Psoas muscle (tissue), 8 donors: ENCODE results near the gene COL4A1. TPM values are rescaled to one million over a fixed set of nuclear protein-coding genes. Genes with fewer than 3 reads are reported as not detected.
A peak's percentile ranks its signal among the peaks of the same experiment; 100 is the strongest.

Source experiments
- ATAC-seq, 4 donors: fragments of 200-7000 bp; cut with Tn5 transposase; one replicate each; pipeline ENCODE4 v1.9.1; 2020; ENCODE audit warnings: moderate library complexity in 3 of 4, mild to moderate bottlenecking in 2 of 4
- DNase-seq, 2 donors: peaks; one replicate each; pipeline ENCODE4 v3.0.0-alpha.2; 2020
- H3K27ac ChIP-seq: fragments of 200-600 bp; one replicate; pipeline ENCODE4 v1.8.0; 2022
- H3K27me3 ChIP-seq, 3 donors: fragments of 200-600 bp in 1 of 3; one replicate each; pipeline versions ENCODE4 v1.6.1 to v1.8.0; 2013 to 2022; ENCODE audit warnings: low read length in 2 of 3, mild to moderate bottlenecking in 2 of 3, moderate library complexity in 1 of 3; ENCODE audit not compliant: insufficient read depth in 3 of 3
- H3K36me3 ChIP-seq, 2 donors: fragments of 200-600 bp in 1 of 2; one replicate each; pipeline versions ENCODE4 v1.6.1 to v1.8.0; 2013 to 2022; ENCODE audit warnings: low read depth in 1 of 2, mild to moderate bottlenecking in 1 of 2, moderate library complexity in 1 of 2; ENCODE audit not compliant: insufficient read depth in 1 of 2
- H3K4me1 ChIP-seq: fragments of 200-600 bp; one replicate; pipeline ENCODE4 v1.8.0; 2022
- H3K4me3 ChIP-seq: fragments of 200-600 bp; one replicate; pipeline ENCODE4 v1.8.0; 2022; ENCODE audit warnings: mild to moderate bottlenecking
- H3K9me3 ChIP-seq: fragments of 200-600 bp; one replicate; pipeline ENCODE4 v1.8.0; 2022
- WGBS, 3 donors: extraction: QIAGEN DNeasy Blood & Tissue Kit; methylation state at CpG; one replicate each; pipeline versions ENCODE4 v1.1.6 to v1.1.7; 2013; 5-methylcytosine and 5-hydroxymethylcytosine counted together
- intact Hi-C, 2 donors: fragments of 100-400 bp; cut with DNase I; formaldehyde crosslinking; loops; one replicate each; pipeline versions ENCODE4 v1.11.0 to v1.14.2; 2022
- polyA plus RNA-seq, 3 donors: library from polyadenylated mRNA; stranded (reverse); fragments of 200-250 nt; gene quantifications; one replicate each; pipeline ENCODE4 v1.2.3, GENCODE V29; 2013
- total RNA-seq, 4 donors: library from RNA; stranded (reverse); fragmentation: NEBNext Ultra II Directional in 2 of 4; extraction: Animal tissue kit (Norgen Biotek cat#: 25700) in 2 of 4; gene quantifications; one replicate each; pipeline versions ENCODE4 v1.2.1 to v1.2.4, GENCODE V29; 2021 to 2023
- TF ChIP-seq, protein P1 (sequence below): fragments of 200-600 bp; IDR thresholded peaks from one replicate; pipeline ENCODE4 v1.8.0; 2022; ENCODE audit warnings: antibody characterized with exemption
- donor health status: healthy with polysubstance abuse.
- donor health status: DM: no; HTN: no; CAD: no; lungs with moderate emphysema.
- donor health status: Bipolar disorder and iron deficiency.
- donor health status: healthy.
- donor health status: DM: yes; HTN: yes; CAD: no.
- donor health status: DM: no; HTN: no; CAD: no.
- donor health status: DM: no; HTN: no; CAD: no.
- donor health status: DM: yes; HTN: yes; CAD: no.

Gene COL4A1
- total and polyA plus RNA-seq, 7 donors, result 39.0 to 127 (median 97.0) TPM

DNA sequence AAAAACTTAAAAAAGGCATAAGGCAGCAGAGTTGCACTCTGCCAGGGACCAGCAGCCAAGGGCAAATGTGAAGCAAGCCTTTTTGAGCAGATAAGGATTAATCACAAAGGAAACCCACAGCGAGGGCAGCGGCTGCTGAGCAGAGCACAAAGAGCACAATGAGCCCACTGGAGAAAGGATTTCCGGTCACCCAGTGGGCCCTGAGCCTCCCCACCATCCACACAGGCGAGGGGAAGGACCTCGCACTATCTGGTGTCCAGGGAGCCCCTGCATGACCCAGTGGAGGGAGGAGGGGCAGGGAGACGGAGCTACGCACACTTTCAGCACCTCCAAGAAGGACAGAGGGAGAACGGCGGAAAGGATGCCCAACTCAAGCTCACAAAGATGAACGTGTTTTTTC, 40.0 kb downstream of the COL4A1 start:
- 66 to 72% (median 68%) methylated on average over 10 of the region's 10 CpGs for WGBS, 3 donors
- ATAC-seq (peak in 1 of 4 donors; percentile 19), DNase-seq (no peak)
- no peak overlapping the region for H3K4me3 ChIP-seq
- H3K4me1 ChIP-seq, result peaks cover 22% of the 10 kb centered on the region
- intact Hi-C loops, result no loop called here
- peaks cover 0 to 34% (median 6%) of the 10 kb centered on the region in 3 donors for H3K27me3 ChIP-seq
- no peak overlapping the region for H3K27ac ChIP-seq
- H3K9me3 ChIP-seq, result no peaks in the 10 kb centered on the region
- no peaks in the 10 kb centered on the region for H3K36me3 ChIP-seq
- TF ChIP-seq, protein P1, sequence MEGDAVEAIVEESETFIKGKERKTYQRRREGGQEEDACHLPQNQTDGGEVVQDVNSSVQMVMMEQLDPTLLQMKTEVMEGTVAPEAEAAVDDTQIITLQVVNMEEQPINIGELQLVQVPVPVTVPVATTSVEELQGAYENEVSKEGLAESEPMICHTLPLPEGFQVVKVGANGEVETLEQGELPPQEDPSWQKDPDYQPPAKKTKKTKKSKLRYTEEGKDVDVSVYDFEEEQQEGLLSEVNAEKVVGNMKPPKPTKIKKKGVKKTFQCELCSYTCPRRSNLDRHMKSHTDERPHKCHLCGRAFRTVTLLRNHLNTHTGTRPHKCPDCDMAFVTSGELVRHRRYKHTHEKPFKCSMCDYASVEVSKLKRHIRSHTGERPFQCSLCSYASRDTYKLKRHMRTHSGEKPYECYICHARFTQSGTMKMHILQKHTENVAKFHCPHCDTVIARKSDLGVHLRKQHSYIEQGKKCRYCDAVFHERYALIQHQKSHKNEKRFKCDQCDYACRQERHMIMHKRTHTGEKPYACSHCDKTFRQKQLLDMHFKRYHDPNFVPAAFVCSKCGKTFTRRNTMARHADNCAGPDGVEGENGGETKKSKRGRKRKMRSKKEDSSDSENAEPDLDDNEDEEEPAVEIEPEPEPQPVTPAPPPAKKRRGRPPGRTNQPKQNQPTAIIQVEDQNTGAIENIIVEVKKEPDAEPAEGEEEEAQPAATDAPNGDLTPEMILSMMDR, result no peak

DNA sequence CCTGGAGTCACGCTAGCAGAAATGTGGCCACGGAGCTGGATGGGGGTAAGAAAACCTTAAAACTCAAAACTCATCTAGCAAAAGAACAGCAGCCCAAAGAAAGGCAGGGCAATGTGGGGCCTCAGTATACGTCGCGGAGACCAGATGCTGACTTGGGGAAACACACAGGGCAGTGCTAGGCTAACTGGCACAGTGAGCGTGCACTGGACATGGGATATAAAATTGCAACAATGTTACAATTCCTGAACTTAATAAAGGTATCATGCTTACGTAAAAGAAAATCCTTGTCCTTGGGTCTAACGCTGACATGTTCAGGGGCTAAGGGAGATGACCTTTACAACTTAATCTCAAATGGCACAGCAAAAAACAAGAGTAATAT, 40.5 kb downstream of the COL4A1 start:
- H3K9me3 ChIP-seq, result no peaks in the 10 kb centered on the region
- peaks cover 0 to 34% (median 9%) of the 10 kb centered on the region in 3 donors for H3K27me3 ChIP-seq
- peaks cover 22% of the 10 kb centered on the region for H3K4me1 ChIP-seq
- H3K36me3 ChIP-seq, result no peaks in the 10 kb centered on the region
- intact Hi-C loops, result no loop called here
- DNase-seq (no peak), ATAC-seq (no peak)
- TF ChIP-seq, protein P1, result no peak
- peak overlapping the region; percentile 32 for H3K4me3 ChIP-seq
- 27 to 41% (median 33%) methylated on average over 8 of the region's 8 CpGs for WGBS, 3 donors
- H3K27ac ChIP-seq, result peak overlapping the region; percentile 67

DNA sequence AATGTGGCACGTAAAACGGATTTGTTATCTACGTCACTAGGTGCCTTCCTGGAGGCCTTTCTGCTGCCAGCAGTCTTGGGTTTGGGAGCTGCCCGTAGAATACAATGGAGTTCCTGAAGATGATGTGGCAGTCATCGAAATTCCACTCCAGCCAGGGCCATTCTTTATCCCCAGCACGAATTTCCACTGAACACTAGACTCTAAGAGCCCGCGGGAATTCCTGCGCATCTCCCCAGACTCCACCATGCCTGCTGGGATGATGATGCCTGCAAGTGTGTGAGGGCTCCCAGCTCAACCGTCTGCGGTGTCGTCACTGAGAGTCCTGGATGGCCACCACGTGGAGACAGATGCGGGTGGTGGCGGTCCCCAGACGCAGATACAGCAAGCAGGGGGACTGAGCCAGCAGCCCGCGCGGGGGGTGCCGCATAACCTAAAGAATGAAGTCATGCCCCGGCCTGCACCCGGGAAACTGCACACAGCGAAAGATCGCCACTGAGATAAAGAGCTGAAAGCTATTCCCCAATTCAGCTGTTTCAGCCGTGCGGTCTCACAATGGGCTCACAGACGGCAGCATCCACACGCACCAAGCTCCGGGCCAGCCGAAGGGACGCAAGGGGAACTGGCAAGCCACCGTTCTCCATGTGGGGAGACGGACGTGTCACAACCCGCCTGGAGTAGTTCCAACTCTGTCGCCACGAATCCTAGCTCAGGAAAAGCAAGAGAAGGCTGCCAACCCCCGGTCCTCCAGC, 41.1 kb downstream of the COL4A1 start:
- peak overlapping the region; percentile 67 for H3K27ac ChIP-seq
- peaks cover 0 to 31% (median 12%) of the 10 kb centered on the region in 3 donors for H3K27me3 ChIP-seq
- peak overlapping the region; percentile 32 for H3K4me3 ChIP-seq
- ATAC-seq (peak in 3 of 4 donors; percentile 27 to 37 (median 37)), DNase-seq (peak; percentile 47 to 84)
- H3K4me1 ChIP-seq, result peaks cover 22% of the 10 kb centered on the region
- H3K9me3 ChIP-seq, result no peaks in the 10 kb centered on the region
- 19 to 25% (median 24%) methylated on average over 34 to 38 of the region's 38 CpGs for WGBS, 3 donors
- no peaks in the 10 kb centered on the region for H3K36me3 ChIP-seq
- TF ChIP-seq, protein P1, result no peak
- intact Hi-C loops, result no loop called here

DNA sequence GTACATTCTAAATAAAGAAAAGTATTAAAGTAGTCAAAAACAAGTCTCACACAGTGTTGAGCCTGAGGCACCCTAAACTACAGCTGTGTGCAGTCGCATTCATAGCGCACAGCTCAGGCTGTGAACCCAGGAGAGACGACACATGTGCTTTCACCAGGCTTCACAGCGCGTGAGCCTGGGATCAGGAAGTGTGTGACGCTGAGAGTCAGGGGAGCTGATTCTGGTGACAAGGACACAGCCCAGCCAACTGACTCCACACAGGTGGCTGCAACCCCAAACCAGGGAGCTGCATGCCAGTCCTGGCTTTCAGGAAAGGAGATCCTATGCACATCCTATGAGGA, 41.6 kb downstream of the COL4A1 start:
- intact Hi-C loops, result no loop called here
- TF ChIP-seq, protein P1, result no peak
- Histone ChIP-seq H3K36me3 (no peaks in the 10 kb centered on the region), H3K4me1 (peaks cover 22% of the 10 kb centered on the region), H3K27me3 (peaks cover 0 to 28% (median 12%) of the 10 kb centered on the region in 3 donors), H3K4me3 (no peak overlapping the region), H3K9me3 (no peaks in the 10 kb centered on the region), H3K27ac (peak overlapping the region; percentile 67)
- ATAC-seq, result peak in 3 of 4 donors; percentile 31 to 41 (median 36)
- no peak for DNase-seq
- WGBS, 3 donors, result 52 to 70% (median 63%) methylated on average over 6 of the region's 6 CpGs
